Transverse colon (tissue), 4 donors: ENCODE measurements around the gene REEP1. TPM values are rescaled to one million over a fixed set of nuclear protein-coding genes. Genes with fewer than 3 reads are reported as not detected.

ENCODE experiments used
- DNase-seq: peaks from one replicate; pipeline ENCODE4 v3.0.0-alpha.2; 2019
- H3K27ac ChIP-seq, 4 donors: fragments of 200-600 bp; sonication (generic); 2 replicates each; pipeline ENCODE4 v1.5.1; 2016 to 2018; ENCODE audit warnings: inconsistent platforms in 4 of 4
- H3K27me3 ChIP-seq: fragments of 200-600 bp; sonication (generic); 2 replicates; pipeline ENCODE4 v1.5.1; 2017; ENCODE audit warnings: inconsistent platforms
- H3K36me3 ChIP-seq, 4 donors: fragments of 200-600 bp; sonication (generic); 2 replicates each; pipeline ENCODE4 v1.5.1; 2017 to 2019; ENCODE audit warnings: inconsistent platforms in 4 of 4
- H3K4me1 ChIP-seq, 4 donors: fragments of 200-600 bp; sonication (generic); 2 replicates each; pipeline ENCODE4 v1.5.1; 2017 to 2020; ENCODE audit warnings: inconsistent platforms in 4 of 4
- H3K4me3 ChIP-seq, 4 donors: fragments of 200-600 bp; sonication (generic); 1 replicate in 1 of 4; 2 replicates in 3 of 4; pipeline versions ENCODE4 v1.5.1 to v1.6.1; 2017 to 2019; ENCODE audit warnings: inconsistent platforms in 4 of 4
- H3K9me3 ChIP-seq, 2 donors: fragments of 200-600 bp; sonication (generic); 2 replicates each; pipeline ENCODE4 v1.5.1; 2017 to 2019; ENCODE audit warnings: inconsistent platforms in 2 of 2
- CTCF ChIP-seq, 5 experiments: fragments of 200-600 bp in 3 of 5; fragments of 450-650 bp in 2 of 5; sonication (generic) in 3 of 5; IDR thresholded peaks; 1 replicate in 2 of 5; 2 replicates in 3 of 5; pipeline ENCODE4 v1.5.1; 2016 to 2017; ENCODE audit warnings: antibody characterized with exemption in 5 of 5, inconsistent platforms in 3 of 5, mild to moderate bottlenecking in 2 of 5, moderate library complexity in 1 of 5
- EP300 ChIP-seq: sonication (generic); formaldehyde crosslinking; IDR thresholded peaks from one replicate; pipeline ENCODE4 v1.6.1; 2017; ENCODE audit warnings: antibody characterized with exemption, low read depth
- POLR2A ChIP-seq: fragments of 450-650 bp; IDR thresholded peaks from one replicate; pipeline ENCODE4 v1.6.1; 2016; ENCODE audit warnings: antibody characterized with exemption, mild to moderate bottlenecking, moderate library complexity
- POLR2AphosphoS5 ChIP-seq, 3 donors: sonication (generic); formaldehyde crosslinking; IDR thresholded peaks; one replicate each; pipeline ENCODE4 v1.6.1; 2016; ENCODE audit warnings: antibody characterized with exemption in 3 of 3
- WGBS, 2 donors: methylation state at CpG; one replicate each; pipeline ENCODE4 v1.1.5; 2018; ENCODE audit warnings: low coverage in 1 of 2; 5-methylcytosine and 5-hydroxymethylcytosine counted together
- in situ Hi-C, 4 donors: fragments of 200-750 bp; cut with MboI; loops; one replicate each; pipeline versions ENCODE4 v1.15.0 to v1.15.1; 2017; ENCODE audit warnings: low sequenced_read_pairs in 3 of 4, low pct_ligation_motif_present in 1 of 4, low pct_unique_long_range_greater_than_20kb in 1 of 4
- intact Hi-C: fragments of 100-400 bp; cut with DNase I; formaldehyde crosslinking; loops from one replicate; pipeline ENCODE4 v1.15.1; 2023; ENCODE audit warnings: low total_unique reads
- total RNA-seq, 4 donors: library from RNA; depleted of rRNA; stranded (reverse); fragments of >200 nt; gene quantifications; one replicate each; pipeline ENCODE4 v1.1.0, GENCODE V29; 2016

Gene REEP1
- total RNA-seq, 4 donors from 2014 or later: 14.1 to 196 (median 32.3) TPM

- peaks cover 6 to 32% (median 9%) of the 10 kb centered on the region in 4 donors for H3K4me1 ChIP-seq
- no peak overlapping the region for H3K4me3 ChIP-seq
- H3K36me3 ChIP-seq: no peaks in the 10 kb centered on the region
- 93 to 100% methylated on average over 5 to 6 of the region's 6 CpGs for WGBS, 2 donors
- TF ChIP-seq POLR2AphosphoS5 (IDR thresholded peaks at IDR 0.05) (no peak), EP300 (no peak), POLR2A (no peak), CTCF (IDR thresholded peaks at IDR 0.05) (no peak)
- intact Hi-C loops: no loop called here
- DNase-seq: no peak
- no peaks in the 10 kb centered on the region for H3K9me3 ChIP-seq
- H3K27ac ChIP-seq: peak overlapping the region in 2 of 4 donors; percentile 14 to 45
- H3K27me3 ChIP-seq: no peaks in the 10 kb centered on the region
- in situ Hi-C loops: loop anchor here in 2 of 4 donors (25.0 kb wide), 2 partner anchors 130 to 155 kb away; no protein-coding TSS in a partner anchor
These were observed 29.4 kb upstream of the REEP1 start for GRCh38 chr2:86366651-86367498.

- Histone ChIP-seq H3K27ac (no peak overlapping the region), H3K4me3 (no peak overlapping the region), H3K9me3 (no peaks in the 10 kb centered on the region), H3K4me1 (peaks cover 10 to 31% (median 12%) of the 10 kb centered on the region in 4 donors), H3K27me3 (no peaks in the 10 kb centered on the region), H3K36me3 (no peaks in the 10 kb centered on the region)
- in situ Hi-C loops: loop anchor here in 2 of 4 donors (25.0 kb wide), 2 partner anchors 128 to 153 kb away; no protein-coding TSS in a partner anchor
- intact Hi-C loops: no loop called here
- no peak for DNase-seq
- 83 to 100% methylated on average over 1 to 2 of the region's 2 CpGs for WGBS, 2 donors
- TF ChIP-seq EP300: no peak
- TF ChIP-seq POLR2AphosphoS5 (IDR thresholded peaks at IDR 0.05): no peak
- TF ChIP-seq POLR2A: no peak
- no peak for TF ChIP-seq CTCF (IDR thresholded peaks at IDR 0.05)
These were observed 27.5 kb upstream of the REEP1 start for GRCh38 chr2:86364894-86365293.

- H3K27ac ChIP-seq: no peak overlapping the region
- H3K36me3 ChIP-seq: no peaks in the 10 kb centered on the region
- in situ Hi-C loops: loop anchor here in 2 of 4 donors (25.0 kb wide), 2 partner anchors 123 to 148 kb away; no protein-coding TSS in a partner anchor
- H3K4me1 ChIP-seq: peaks cover 4 to 15% (median 10%) of the 10 kb centered on the region in 4 donors
- TF ChIP-seq POLR2AphosphoS5 (IDR thresholded peaks at IDR 0.05) (no peak), CTCF (IDR thresholded peaks at IDR 0.05) (no peak), EP300 (no peak), POLR2A (no peak)
- WGBS, 2 donors: 37 to 43% methylated on average over 2 to 7 of the region's 7 CpGs
- no peak for DNase-seq
- H3K4me3 ChIP-seq: no peak overlapping the region
- intact Hi-C loops: no loop called here
- no peaks in the 10 kb centered on the region for H3K27me3 ChIP-seq
- H3K9me3 ChIP-seq: no peaks in the 10 kb centered on the region
These were observed 23.4 kb upstream of the REEP1 start for GRCh38 chr2:86360776-86361175.

GRCh38 chr2:86358957-86359356 lies 21.5 kb upstream of the REEP1 start:
- no peak for DNase-seq
- Histone ChIP-seq H3K27ac (no peak overlapping the region), H3K4me3 (no peak overlapping the region), H3K9me3 (no peaks in the 10 kb centered on the region), H3K36me3 (no peaks in the 10 kb centered on the region), H3K4me1 (peaks cover 4 to 15% (median 10%) of the 10 kb centered on the region in 4 donors), H3K27me3 (no peaks in the 10 kb centered on the region)
- TF ChIP-seq EP300 (no peak), POLR2A (no peak), CTCF (IDR thresholded peaks at IDR 0.05) (no peak), POLR2AphosphoS5 (IDR thresholded peaks at IDR 0.05) (no peak)
- 49 to 73% methylated on average over 3 of the region's 3 CpGs for WGBS, 2 donors
- in situ Hi-C loops: loop anchor here in 3 of 4 donors (10.0 to 25.0 kb wide), 3 partner anchors 122 to 147 kb away; no protein-coding TSS in a partner anchor
- intact Hi-C loops: no loop called here
